ENCODE results near the gene HELZ2. TPM values are rescaled to one million over a fixed set of nuclear protein-coding genes. Genes with fewer than 3 reads are reported as not detected.
A peak's percentile ranks its signal among the peaks of the same experiment; 100 is the strongest.
"Not testable (repeated sequence)": the region's sequence is repeated elsewhere in the genome, so short reads cannot be mapped to it uniquely, and the experiment has no call there.

Gene HELZ2
- total and polyA plus RNA-seq, 8 donors, result 14.0 to 53.3 (median 22.2) TPM

GRCh38 chr20:63572788-63573646 lies 1.0 kb downstream of the HELZ2 start:
- intact Hi-C loops (cut with DNase I), result no loop called here
- peak overlapping the region in 1 of 2 donors; percentile 86 for H3K27ac ChIP-seq
- H3K4me3 ChIP-seq, result peak overlapping the region; percentile 82 to 87
- H3K4me1 ChIP-seq, result peaks cover 0 to 54% of the 10 kb centered on the region in 2 donors
- peak; percentile 4 for ATAC-seq
- H3K36me3 ChIP-seq, result peaks cover 0 to 42% of the 10 kb centered on the region in 2 donors
- no peak for TF ChIP-seq CTCF (IDR thresholded peaks at IDR 0.05)
- no peaks in the 10 kb centered on the region for H3K9me3 ChIP-seq
- peaks cover 0 to 51% of the 10 kb centered on the region in 2 donors for H3K27me3 ChIP-seq
- DNase-seq, result no peak

- peak in 1 of 4 donors; percentile 76 for DNase-seq
- Histone ChIP-seq H3K36me3 (peaks cover 0 to 49% of the 10 kb centered on the region in 2 donors), H3K4me3 (no peak overlapping the region), H3K9me3 (no peaks in the 10 kb centered on the region), H3K27ac (no peak overlapping the region), H3K4me1 (peaks cover 0 to 62% of the 10 kb centered on the region in 2 donors), H3K27me3 (peaks cover 0 to 43% of the 10 kb centered on the region in 2 donors)
- TF ChIP-seq CTCF (IDR thresholded peaks at IDR 0.05), result no peak
- ATAC-seq, result no peak
- intact Hi-C loops (cut with DNase I), result no loop called here
Measured at GRCh38 chr20:63572071-63572787, 1.8 kb downstream of the HELZ2 start.

- intact Hi-C loops (cut with DNase I); DNase-seq; ATAC-seq; H3K9me3 ChIP-seq; H3K27ac ChIP-seq; H3K4me3 ChIP-seq: not testable (repeated sequence)
- Histone ChIP-seq H3K27me3 (peaks cover 0 to 31% of the 10 kb centered on the region in 2 donors), H3K4me1 (peaks cover 0 to 65% of the 10 kb centered on the region in 2 donors), H3K36me3 (peaks cover 0 to 60% of the 10 kb centered on the region in 2 donors)
Measured at GRCh38 chr20:63571087-63571478, 3.0 kb downstream of the HELZ2 start.

DNA sequence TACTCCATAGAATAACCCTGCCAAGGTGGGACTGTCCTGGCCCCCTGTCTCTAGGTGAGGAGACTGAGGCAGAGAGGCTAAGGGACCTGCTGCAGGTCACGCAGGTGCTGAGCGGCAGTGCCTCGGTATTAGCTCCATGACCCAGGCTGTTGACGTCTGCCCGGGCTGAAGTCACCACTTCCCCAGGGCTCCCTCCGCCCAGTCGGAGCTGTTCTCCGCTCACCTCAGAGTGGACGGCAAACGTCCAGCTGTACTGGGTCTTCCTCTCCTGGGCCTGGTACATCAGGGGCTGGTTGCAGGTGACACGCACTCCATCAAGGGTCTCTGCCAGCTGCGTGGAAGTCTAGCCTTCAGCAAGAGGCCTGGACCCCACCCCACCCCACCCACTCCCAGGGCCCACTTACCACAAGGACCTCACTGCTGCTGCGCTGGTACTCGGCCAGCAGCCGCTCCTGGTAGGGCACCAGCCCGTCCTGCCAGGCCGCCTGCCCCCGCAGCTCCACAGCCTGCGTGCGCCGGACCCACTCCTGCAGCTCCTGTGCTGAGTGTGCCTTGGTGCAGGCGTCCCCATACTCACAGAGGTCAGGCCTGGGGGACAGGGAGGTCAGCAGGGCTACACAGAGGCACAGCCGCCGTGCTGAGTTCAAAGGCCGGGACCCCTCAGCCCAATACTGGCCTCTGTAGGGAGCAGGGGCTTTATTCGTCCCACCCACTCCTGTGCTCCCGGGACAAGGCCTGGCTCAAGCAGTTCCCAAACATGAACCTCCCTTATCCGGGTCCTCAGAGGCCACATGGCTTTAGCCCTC lies 3.6 kb downstream of the HELZ2 start:
- Histone ChIP-seq H3K27ac (no peak overlapping the region), H3K4me3 (no peak overlapping the region), H3K9me3 (no peaks in the 10 kb centered on the region), H3K4me1 (peaks cover 0 to 65% of the 10 kb centered on the region in 2 donors), H3K36me3 (peaks cover 0 to 66% of the 10 kb centered on the region in 2 donors), H3K27me3 (peaks cover 0 to 31% of the 10 kb centered on the region in 2 donors)
- intact Hi-C loops (cut with DNase I), result no loop called here
- TF ChIP-seq CTCF (IDR thresholded peaks at IDR 0.05), result no peak
- DNase-seq (no peak), ATAC-seq (no peak)

Measured in left lung (tissue), 10 donors.